GM21367 (cell line): ENCODE results near the gene GRIN2C.

Source experiments
- ATAC-seq: cut with Tn5 transposase; IDR thresholded peaks from one replicate; pipeline ENCODE4 v1.9.1; 2021; ENCODE audit not compliant: unreplicated experiment

Gene GRIN2C

GRCh38 chr17:74803388-74803930 is 56.2 kb downstream of the GRIN2C start:
- no peak for ATAC-seq

GRCh38 chr17:74801896-74802295 is 57.8 kb downstream of the GRIN2C start:
- no peak for ATAC-seq

GRCh38 chr17:74800531-74800930 is 59.2 kb downstream of the GRIN2C start:
- ATAC-seq = no peak

- no peak for ATAC-seq
These were observed 60.6 kb downstream of the GRIN2C start for GRCh38 chr17:74799097-74799496.

- no peak for ATAC-seq
These were observed 61.4 kb downstream of the GRIN2C start for GRCh38 chr17:74798239-74798707.

GRCh38 chr17:74797824-74798223 is 61.9 kb downstream of the GRIN2C start:
- no peak for ATAC-seq

- no peak for ATAC-seq
These were observed 62.8 kb downstream of the GRIN2C start for GRCh38 chr17:74796866-74797265.

- ATAC-seq = no peak
These were observed 63.5 kb downstream of the GRIN2C start for GRCh38 chr17:74796211-74796610.

- no peak for ATAC-seq
These were observed 64.2 kb downstream of the GRIN2C start for GRCh38 chr17:74795327-74796020.

GRCh38 chr17:74792586-74793105 is 67.0 kb downstream of the GRIN2C start:
- ATAC-seq = no peak
